GM12801 (cell line): Measurements from ENCODE around the gene CBFA2T3.

Experiments used
- CTCF ChIP-seq: IDR thresholded peaks from one replicate; pipeline ENCODE4 v1.5.1; 2011; ENCODE audit warnings: control low read depth; ENCODE audit not compliant: insufficient read length; ENCODE audit errors: extremely low read depth

CBFA2T3 gene

GRCh38 chr16:89002851-89003830 is 26.1 kb upstream of the CBFA2T3 start:
- TF ChIP-seq CTCF: no peak

- TF ChIP-seq CTCF: no peak
Measured at GRCh38 chr16:89001117-89002027, 24.4 kb upstream of the CBFA2T3 start.

GRCh38 chr16:89000207-89000959 is 23.4 kb upstream of the CBFA2T3 start:
- no peak for TF ChIP-seq CTCF

GRCh38 chr16:88999457-89000206 is 22.6 kb upstream of the CBFA2T3 start:
- TF ChIP-seq CTCF: no peak

- no peak for TF ChIP-seq CTCF
Measured at GRCh38 chr16:88995746-88996535, 18.9 kb upstream of the CBFA2T3 start.

GRCh38 chr16:88995194-88995593 is 18.2 kb upstream of the CBFA2T3 start:
- TF ChIP-seq CTCF: no peak
